CD8-positive, alpha-beta memory T cell (primary cell): ENCODE measurements around the gene GCK. TPM values are rescaled to one million over a fixed set of nuclear protein-coding genes. Genes with fewer than 3 reads are reported as not detected.
A peak's percentile ranks its signal among the peaks of the same experiment; 100 is the strongest.
"Not testable (repeated sequence)": the region's sequence is repeated elsewhere in the genome, so short reads cannot be mapped to it uniquely, and the experiment has no call there.

Experiments used
- CTCF ChIA-PET: fragments of 350-600 bp; sonication (Branson Sonifier 250); formaldehyde crosslinking; loops from one replicate; lab custom pipeline; 2021; ENCODE audit warnings: antibody characterized with exemption; lab: Charles Lee
- POLR2A ChIA-PET: fragments of 350-600 bp; sonication (Branson Sonifier 250); formaldehyde crosslinking; loops from one replicate; lab custom pipeline; 2021; ENCODE audit warnings: antibody characterized with exemption; lab: Charles Lee
- DNase-seq, 5 donors: peaks; one replicate each; pipeline versions ENCODE4 v3.0.0 to v3.0.0-alpha.2; 2020 to 2022; ENCODE audit warnings: mixed read lengths in 1 of 5
- H3K27ac ChIP-seq: one replicate; pipeline ENCODE4 v1.7.0; 2013; ENCODE audit warnings: low read depth, mild to moderate bottlenecking, low read length, moderate library complexity
- H3K27me3 ChIP-seq: 2 replicates; pipeline ENCODE4 v1.7.0; 2013; ENCODE audit warnings: low read length, mild to moderate bottlenecking; ENCODE audit not compliant: insufficient read depth, poor library complexity, severe bottlenecking
- H3K36me3 ChIP-seq: 2 replicates; pipeline ENCODE4 v1.7.0; 2013; ENCODE audit warnings: mild to moderate bottlenecking, low read length, moderate library complexity; ENCODE audit not compliant: insufficient read depth
- H3K4me1 ChIP-seq: 2 replicates; pipeline ENCODE4 v1.7.0; 2013; ENCODE audit warnings: mild to moderate bottlenecking, low read length, moderate library complexity; ENCODE audit not compliant: insufficient read depth
- H3K4me3 ChIP-seq: 2 replicates; pipeline ENCODE4 v1.7.0; 2013; ENCODE audit warnings: mild to moderate bottlenecking, low read length
- H3K9me3 ChIP-seq: 2 replicates; pipeline ENCODE4 v1.7.0; 2013; ENCODE audit warnings: mild to moderate bottlenecking, low read length
- H3K27ac Mint-ChIP-seq, 8 donors: one replicate each; pipeline ENCODE4 v1.8.0; 2020 to 2021; ENCODE audit warnings: mixed read lengths in 8 of 8, mild to moderate bottlenecking in 6 of 8, inconsistent platforms in 3 of 8, moderate library complexity in 3 of 8
- H3K27me3 Mint-ChIP-seq, 2 donors: one replicate each; pipeline ENCODE4 v1.8.0; 2020 to 2021; ENCODE audit warnings: mixed read lengths in 2 of 2, mild to moderate bottlenecking in 1 of 2, moderate library complexity in 1 of 2
- H3K36me3 Mint-ChIP-seq, 3 donors: one replicate each; pipeline ENCODE4 v1.8.0; 2020 to 2021; ENCODE audit warnings: mixed read lengths in 3 of 3, inconsistent platforms in 1 of 3, mild to moderate bottlenecking in 1 of 3
- H3K4me1 Mint-ChIP-seq, 3 donors: one replicate each; pipeline ENCODE4 v1.8.0; 2020 to 2021; ENCODE audit warnings: mixed read lengths in 3 of 3, inconsistent platforms in 1 of 3, mild to moderate bottlenecking in 1 of 3
- H3K4me3 Mint-ChIP-seq, 7 donors: one replicate each; pipeline ENCODE4 v1.8.0; 2020 to 2021; ENCODE audit warnings: mixed read lengths in 7 of 7, mild to moderate bottlenecking in 6 of 7, moderate library complexity in 4 of 7, inconsistent platforms in 2 of 7
- H3K9me3 Mint-ChIP-seq, 5 donors: one replicate each; pipeline ENCODE4 v1.8.0; 2020 to 2022; ENCODE audit warnings: mixed read lengths in 5 of 5, mild to moderate bottlenecking in 3 of 5, moderate library complexity in 2 of 5, inconsistent platforms in 1 of 5
- polyA plus RNA-seq: library from polyadenylated mRNA; unstranded; fragments of 300-500 nt; fragmentation: Illumina TruSeq; gene quantifications from one replicate; pipeline ENCODE4 v1.2.3, GENCODE V29; 2021
- total RNA-seq, 2 experiments: library from RNA; stranded (reverse); gene quantifications; one replicate each; pipeline ENCODE4 v1.2.3, GENCODE V29; 2021

Gene GCK
- total and polyA plus RNA-seq, 3 experiments from 2014 or later, result 0.46 to 1.8 (median 1.0) TPM

DNA sequence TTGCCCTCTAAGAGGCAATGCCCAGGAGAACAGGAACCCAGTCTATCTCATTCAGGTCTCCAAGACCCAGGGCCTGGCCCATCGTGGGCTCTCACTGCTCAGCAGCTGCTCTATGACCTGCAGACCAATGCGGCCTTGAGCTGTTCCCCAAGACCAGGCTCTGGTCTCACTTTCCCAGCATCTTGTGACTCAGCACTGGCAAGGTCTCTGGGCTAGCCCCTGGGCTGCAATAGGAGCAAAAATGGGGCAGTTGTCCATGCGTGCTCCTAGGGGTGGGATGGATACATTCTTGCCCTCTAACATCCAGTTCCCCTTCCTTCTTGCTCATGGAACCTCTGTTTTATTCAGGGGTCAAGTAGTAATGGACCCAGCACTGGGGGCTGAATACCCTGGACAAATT is 13.5 kb downstream of the GCK start:
- H3K4me3 Mint-ChIP-seq, result no peak overlapping the region
- CTCF ChIA-PET, result no interaction called here
- no peak for DNase-seq
- Histone ChIP-seq H3K4me1 (no peaks in the 10 kb centered on the region), H3K36me3 (no peaks in the 10 kb centered on the region), H3K4me3 (no peak overlapping the region), H3K9me3 (no peaks in the 10 kb centered on the region), H3K27me3 (peaks cover 9% of the 10 kb centered on the region), H3K27ac (no peak overlapping the region)
- peaks cover 6 to 56% of the 10 kb centered on the region in 2 donors for H3K27me3 Mint-ChIP-seq
- H3K9me3 Mint-ChIP-seq, result peaks cover 0 to 2% (median 1%) of the 10 kb centered on the region in 5 donors
- H3K4me1 Mint-ChIP-seq, result no peaks in the 10 kb centered on the region
- peaks cover 0 to 8% (median 0%) of the 10 kb centered on the region in 3 donors for H3K36me3 Mint-ChIP-seq
- H3K27ac Mint-ChIP-seq, result no peak overlapping the region
- POLR2A ChIA-PET, result no interaction called here

DNA sequence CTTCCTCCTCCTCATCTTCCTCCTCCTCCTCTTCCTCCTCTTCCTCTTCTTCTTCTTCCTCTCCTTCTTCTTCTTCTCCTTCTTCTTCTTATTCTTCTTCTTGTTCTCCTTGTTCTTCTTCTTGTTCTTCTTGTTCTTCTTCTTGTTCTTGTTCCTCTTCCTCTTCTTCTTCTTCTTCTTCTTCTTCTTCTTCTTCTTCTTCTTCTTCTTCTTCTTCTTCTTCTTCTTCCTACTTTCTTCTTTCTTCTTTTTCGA is 14.6 kb downstream of the GCK start:
- H3K4me3 ChIP-seq, H3K9me3 ChIP-seq, H3K36me3 Mint-ChIP-seq, H3K9me3 Mint-ChIP-seq, CTCF ChIA-PET, H3K4me1 Mint-ChIP-seq, DNase-seq, H3K27ac Mint-ChIP-seq, H3K27me3 ChIP-seq, H3K36me3 ChIP-seq, H3K4me3 Mint-ChIP-seq, POLR2A ChIA-PET, H3K4me1 ChIP-seq, H3K27ac ChIP-seq: not testable (repeated sequence)
- peaks cover 6 to 50% of the 10 kb centered on the region in 2 donors for H3K27me3 Mint-ChIP-seq

DNA sequence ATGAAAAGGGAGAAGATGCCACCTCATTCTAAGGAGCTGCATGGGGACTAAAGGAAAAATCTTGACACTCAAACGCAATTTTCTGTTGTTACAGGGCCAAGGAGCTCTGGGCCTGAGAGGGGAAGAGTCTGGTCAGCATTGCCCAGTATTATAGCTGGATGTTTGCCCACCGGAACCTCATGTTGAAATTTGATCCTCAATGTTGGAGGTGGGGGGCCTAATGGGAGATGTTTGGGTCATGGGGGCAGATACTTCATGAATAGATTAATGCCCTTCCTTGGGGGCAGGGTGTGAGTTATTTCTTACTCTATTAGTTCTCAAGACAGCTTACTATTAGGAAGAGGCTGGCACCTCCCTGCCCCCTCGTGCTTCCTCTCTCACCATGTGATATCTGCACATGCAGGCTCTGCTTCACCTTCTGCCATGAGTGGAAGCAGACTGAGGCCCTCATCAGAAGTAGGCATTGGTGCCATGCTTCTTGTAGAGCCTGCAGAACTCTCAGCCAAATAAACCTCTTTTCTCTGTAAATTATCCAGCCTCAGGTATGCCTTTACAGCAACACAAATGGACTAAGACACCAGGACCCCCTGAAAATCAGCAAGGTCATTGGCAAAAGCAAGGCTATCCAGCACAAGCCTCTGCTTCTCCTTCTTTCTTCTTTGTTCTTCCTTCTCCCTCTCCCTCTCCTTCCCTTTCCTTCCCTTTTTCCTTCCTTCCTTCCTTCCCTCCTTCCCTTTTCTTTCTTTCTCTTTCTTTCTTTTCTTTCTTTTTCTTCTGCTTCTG is 15.1 kb downstream of the GCK start:
- Mint-ChIP-seq H3K9me3 (peaks cover 0 to 3% (median 2%) of the 10 kb centered on the region in 5 donors), H3K4me1 (no peaks in the 10 kb centered on the region), H3K27ac (peak overlapping the region in 1 of 8 donors; percentile 77), H3K36me3 (peaks cover 0 to 9% (median 0%) of the 10 kb centered on the region in 3 donors), H3K27me3 (peaks cover 7 to 46% of the 10 kb centered on the region in 2 donors), H3K4me3 (no peak overlapping the region)
- Histone ChIP-seq H3K27me3 (peaks cover 9% of the 10 kb centered on the region), H3K27ac (no peak overlapping the region), H3K36me3 (no peaks in the 10 kb centered on the region), H3K4me1 (no peaks in the 10 kb centered on the region), H3K4me3 (no peak overlapping the region), H3K9me3 (no peaks in the 10 kb centered on the region)
- DNase-seq, result no peak
- POLR2A ChIA-PET, result no interaction called here
- CTCF ChIA-PET, result no interaction called here

DNA sequence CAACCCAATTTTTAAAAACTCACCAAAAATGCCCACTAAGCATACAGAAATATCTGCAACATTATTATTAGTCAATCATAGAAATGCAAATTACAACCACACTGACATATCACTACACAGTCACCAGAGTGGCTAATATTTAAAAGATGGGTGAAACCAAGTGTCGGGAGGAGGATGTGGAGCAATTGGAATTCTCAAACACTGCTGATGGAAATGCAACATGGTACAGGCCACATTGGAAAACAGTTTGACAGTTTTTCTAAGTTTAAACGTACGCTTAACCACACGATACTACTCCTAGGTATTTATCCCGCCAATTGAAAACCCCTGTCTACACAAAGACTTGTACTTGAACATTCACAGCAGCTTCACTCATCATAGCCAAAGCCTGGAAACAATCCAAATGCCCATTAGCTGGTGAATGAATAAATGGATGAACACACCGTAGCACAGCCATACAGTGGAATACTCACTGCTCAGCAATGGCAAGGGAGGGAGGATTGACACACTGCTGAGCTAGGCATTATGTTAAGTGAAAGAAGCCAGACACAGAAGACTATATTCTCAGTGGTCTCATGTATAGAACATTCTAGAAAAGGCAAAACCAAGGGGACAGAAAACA is 16.3 kb downstream of the GCK start:
- ChIA-PET CTCF (no interaction called here), POLR2A (no interaction called here)
- no peak overlapping the region for H3K4me3 Mint-ChIP-seq
- Histone ChIP-seq H3K4me3 (no peak overlapping the region), H3K9me3 (no peaks in the 10 kb centered on the region), H3K27me3 (peaks cover 9% of the 10 kb centered on the region), H3K4me1 (no peaks in the 10 kb centered on the region), H3K36me3 (no peaks in the 10 kb centered on the region), H3K27ac (no peak overlapping the region)
- H3K4me1 Mint-ChIP-seq, result peaks cover under 1 to 3% (median 1%) of the 10 kb centered on the region in 3 donors
- DNase-seq, result no peak
- peaks cover 0 to 9% (median 0%) of the 10 kb centered on the region in 3 donors for H3K36me3 Mint-ChIP-seq
- peaks cover 5 to 37% of the 10 kb centered on the region in 2 donors for H3K27me3 Mint-ChIP-seq
- H3K27ac Mint-ChIP-seq, result no peak overlapping the region
- peaks cover 0 to 3% (median 2%) of the 10 kb centered on the region in 5 donors for H3K9me3 Mint-ChIP-seq

DNA sequence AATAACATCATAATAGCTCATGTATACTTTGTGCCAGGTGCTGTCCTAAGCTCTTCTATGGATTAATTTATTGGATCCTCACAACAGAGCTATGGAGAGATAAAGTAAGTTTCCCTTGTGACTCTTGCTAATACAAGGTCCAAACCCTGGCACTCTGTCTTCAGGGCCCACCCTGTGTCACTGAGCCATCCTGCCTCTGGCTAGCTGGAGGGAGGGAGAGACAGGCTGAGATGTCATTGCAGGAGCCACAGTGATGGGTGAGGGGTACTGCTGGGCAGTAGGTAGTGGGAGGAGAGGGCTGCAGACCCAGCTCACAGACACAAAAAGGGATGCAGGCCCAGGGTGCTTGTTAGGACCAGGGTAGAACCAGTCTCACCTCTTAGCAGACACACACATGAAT is 16.9 kb downstream of the GCK start:
- Mint-ChIP-seq H3K27ac (no peak overlapping the region), H3K27me3 (peaks cover 5 to 34% of the 10 kb centered on the region in 2 donors), H3K36me3 (peaks cover 0 to 9% (median 0%) of the 10 kb centered on the region in 3 donors), H3K4me3 (no peak overlapping the region), H3K9me3 (peaks cover 0 to 3% (median 2%) of the 10 kb centered on the region in 5 donors), H3K4me1 (peaks cover 2 to 9% (median 7%) of the 10 kb centered on the region in 3 donors)
- CTCF ChIA-PET, result no interaction called here
- Histone ChIP-seq H3K27me3 (peaks cover 9% of the 10 kb centered on the region), H3K4me3 (no peak overlapping the region), H3K27ac (no peak overlapping the region), H3K9me3 (no peaks in the 10 kb centered on the region), H3K36me3 (no peaks in the 10 kb centered on the region), H3K4me1 (no peaks in the 10 kb centered on the region)
- POLR2A ChIA-PET, result no interaction called here
- DNase-seq, result no peak

DNA sequence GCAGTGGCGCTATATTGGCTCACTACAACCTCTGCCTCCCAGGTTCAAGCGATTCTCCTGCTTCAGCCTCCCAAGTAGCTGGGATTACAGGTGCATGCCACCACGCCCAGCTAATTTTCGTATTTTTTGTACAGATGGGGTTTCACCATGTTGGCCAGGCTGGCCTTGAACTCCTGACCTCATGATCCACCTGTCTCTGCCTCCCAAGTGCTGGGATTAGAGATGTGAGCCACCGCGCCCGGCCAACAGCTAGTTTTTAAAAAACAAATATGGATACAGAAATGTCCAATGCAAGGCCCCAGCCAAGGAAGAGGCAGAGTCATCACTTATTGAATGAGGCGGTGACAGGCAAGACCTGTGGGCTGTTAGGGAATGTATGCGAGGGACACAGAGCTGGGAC is 17.3 kb downstream of the GCK start:
- H3K27me3 Mint-ChIP-seq, result peaks cover 5 to 29% of the 10 kb centered on the region in 2 donors
- H3K9me3 ChIP-seq, H3K4me3 ChIP-seq, DNase-seq, H3K27ac ChIP-seq, H3K27me3 ChIP-seq, H3K4me1 ChIP-seq, H3K36me3 Mint-ChIP-seq, POLR2A ChIA-PET, CTCF ChIA-PET, H3K36me3 ChIP-seq, H3K4me3 Mint-ChIP-seq, H3K4me1 Mint-ChIP-seq, H3K27ac Mint-ChIP-seq, H3K9me3 Mint-ChIP-seq: not testable (repeated sequence)

DNA sequence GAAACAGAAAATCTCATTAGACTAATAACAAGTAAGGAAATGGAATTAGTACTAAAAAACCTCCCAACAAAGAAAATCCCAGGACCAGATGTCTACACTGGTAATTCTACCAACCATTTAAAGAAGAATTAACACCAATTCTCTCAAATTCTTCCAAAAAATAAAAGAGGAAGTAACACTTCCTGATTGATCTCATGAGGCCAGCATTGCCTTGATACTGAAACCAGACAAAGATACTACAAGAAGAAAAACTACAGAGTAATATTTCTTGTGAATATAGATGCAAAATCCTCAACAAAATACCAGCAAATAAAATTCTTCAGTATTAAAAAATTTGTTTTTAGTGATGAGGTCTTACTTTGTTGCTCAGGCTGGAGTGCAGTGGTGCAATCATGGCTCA is 21.3 kb downstream of the GCK start:
- peaks cover 0 to 11% (median 7%) of the 10 kb centered on the region in 5 donors for H3K9me3 Mint-ChIP-seq
- Histone ChIP-seq H3K9me3 (no peaks in the 10 kb centered on the region), H3K4me3 (no peak overlapping the region), H3K4me1 (no peaks in the 10 kb centered on the region), H3K27me3 (no peaks in the 10 kb centered on the region), H3K36me3 (no peaks in the 10 kb centered on the region), H3K27ac (no peak overlapping the region)
- CTCF ChIA-PET, result no interaction called here
- H3K27me3 Mint-ChIP-seq, result peaks cover 3 to 20% of the 10 kb centered on the region in 2 donors
- DNase-seq, result no peak
- H3K36me3 Mint-ChIP-seq, result peaks cover 0 to 3% (median 2%) of the 10 kb centered on the region in 3 donors
- no peak overlapping the region for H3K4me3 Mint-ChIP-seq
- POLR2A ChIA-PET, result no interaction called here
- no peak overlapping the region for H3K27ac Mint-ChIP-seq
- peaks cover 2 to 9% (median 8%) of the 10 kb centered on the region in 3 donors for H3K4me1 Mint-ChIP-seq

DNA sequence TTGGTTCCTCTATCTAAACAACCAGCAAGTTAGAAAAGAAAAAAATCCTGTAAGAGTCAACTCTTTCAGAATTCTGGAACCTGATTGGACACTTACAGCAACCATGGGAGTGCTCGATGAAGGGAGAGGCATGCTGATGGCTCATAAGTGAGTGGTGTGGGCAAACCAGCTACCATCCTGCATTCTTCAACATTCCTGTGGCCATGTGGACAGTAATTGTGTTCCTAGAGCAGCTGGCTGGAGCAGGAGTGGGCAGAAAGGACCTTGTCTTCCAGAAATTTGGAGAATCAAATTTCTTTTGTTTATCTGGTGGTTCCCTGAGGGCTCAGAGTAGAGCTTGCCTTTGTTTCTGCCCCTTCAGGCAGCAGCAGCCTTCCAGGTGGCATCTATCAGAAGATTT is 25.6 kb downstream of the GCK start:
- H3K27me3 ChIP-seq, result no peaks in the 10 kb centered on the region
- no peak overlapping the region for H3K27ac ChIP-seq
- no peak overlapping the region for H3K4me3 Mint-ChIP-seq
- POLR2A ChIA-PET, result no interaction called here
- H3K9me3 Mint-ChIP-seq, result peaks cover 0 to 9% (median 5%) of the 10 kb centered on the region in 5 donors
- no peak overlapping the region for H3K27ac Mint-ChIP-seq
- DNase-seq, result no peak
- H3K36me3 Mint-ChIP-seq, result peaks cover 0 to 2% (median 0%) of the 10 kb centered on the region in 3 donors
- peaks cover 0 to 15% of the 10 kb centered on the region in 2 donors for H3K27me3 Mint-ChIP-seq
- H3K4me1 ChIP-seq, result no peaks in the 10 kb centered on the region
- H3K9me3 ChIP-seq, result no peaks in the 10 kb centered on the region
- no peak overlapping the region for H3K4me3 ChIP-seq
- no peaks in the 10 kb centered on the region for H3K36me3 ChIP-seq
- H3K4me1 Mint-ChIP-seq, result peaks cover 2 to 8% (median 6%) of the 10 kb centered on the region in 3 donors
- CTCF ChIA-PET, result no interaction called here
